Measurements from ENCODE around the gene ADRM1.

Gene ADRM1

DNA sequence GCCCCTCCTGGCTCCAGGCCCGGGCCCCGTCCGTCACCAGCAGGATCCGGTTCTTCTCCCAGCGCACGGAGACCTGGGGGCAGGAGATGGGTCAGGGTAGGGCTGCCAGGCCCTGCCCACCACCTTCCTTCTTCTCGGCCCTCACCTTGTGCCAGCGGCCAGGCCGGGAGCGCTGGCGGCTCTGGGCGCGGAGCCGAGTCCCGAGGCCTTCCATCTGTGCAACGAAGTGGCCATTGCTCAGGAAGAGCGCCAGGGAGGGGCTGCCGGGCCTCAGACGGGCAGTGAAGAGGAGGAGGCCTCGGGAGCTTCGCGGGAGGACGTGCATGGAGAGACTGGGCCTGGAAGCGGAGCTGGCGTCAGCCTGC lies 7.9 kb downstream of the ADRM1 start:
- DNase-seq (ENCODE audit: low spot score) = no peak

DNA sequence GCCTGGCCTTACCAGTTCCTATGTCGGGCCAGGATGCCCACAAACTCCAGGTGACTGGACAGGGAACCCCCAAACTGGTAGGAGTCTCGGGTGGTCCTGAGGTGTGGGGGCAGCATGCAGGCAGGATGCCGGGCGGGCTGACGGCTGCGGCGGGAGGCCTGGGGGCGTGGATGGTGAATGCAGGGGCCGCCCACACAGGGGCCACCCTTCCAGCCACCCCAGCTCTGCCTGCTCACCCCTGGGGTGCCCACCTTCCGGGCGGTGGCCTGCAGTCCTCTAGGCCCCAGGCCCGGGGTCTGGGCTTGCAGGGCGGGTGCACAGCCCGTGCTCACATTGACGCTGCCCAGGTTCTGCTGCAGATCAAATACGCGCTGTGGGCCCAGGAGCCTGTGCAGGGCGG lies 8.4 kb downstream of the ADRM1 start:
- no peak for DNase-seq (ENCODE audit: low spot score)

DNA sequence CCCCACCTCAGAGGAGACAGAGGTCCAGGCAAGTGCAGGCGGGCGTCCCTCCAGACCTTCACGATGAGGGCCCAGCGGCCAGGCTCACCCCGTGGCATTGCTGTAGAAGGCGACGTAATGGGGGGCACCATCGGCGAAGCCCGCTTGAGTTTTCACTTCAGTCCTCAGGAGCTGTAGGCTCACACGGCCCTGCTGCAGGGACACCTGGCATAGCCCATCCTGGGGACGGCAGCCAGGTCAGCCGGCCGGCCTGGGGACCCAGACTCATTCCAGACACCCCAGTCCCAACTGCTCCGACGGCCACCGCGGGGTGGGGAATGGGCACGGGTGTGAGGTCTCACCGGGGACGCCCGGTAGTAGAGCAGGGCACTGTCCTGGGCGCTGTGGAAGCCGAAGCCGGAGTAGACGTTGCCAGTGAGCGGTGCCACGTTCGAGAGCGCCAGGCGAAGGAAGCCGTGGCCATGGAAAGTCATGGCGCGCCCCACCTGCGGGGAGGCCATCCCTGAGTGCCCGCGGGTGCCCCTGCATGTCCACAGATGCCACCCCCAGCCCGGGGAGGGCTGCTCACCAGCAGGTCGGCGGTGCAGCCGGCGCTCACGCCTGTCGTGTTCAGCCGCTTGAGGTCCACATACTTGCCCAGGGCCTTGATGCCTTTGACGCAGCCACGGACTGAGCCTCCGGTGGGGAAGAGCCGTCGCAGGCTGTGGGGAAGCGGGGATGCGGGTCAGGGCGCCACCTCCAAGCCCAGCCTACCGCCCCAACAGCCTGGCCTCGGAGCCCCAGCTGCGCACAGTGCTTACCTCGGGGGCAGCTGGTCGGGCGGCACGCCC lies 9.2 kb downstream of the ADRM1 start:
- no peak for DNase-seq (ENCODE audit: low spot score)

DNA sequence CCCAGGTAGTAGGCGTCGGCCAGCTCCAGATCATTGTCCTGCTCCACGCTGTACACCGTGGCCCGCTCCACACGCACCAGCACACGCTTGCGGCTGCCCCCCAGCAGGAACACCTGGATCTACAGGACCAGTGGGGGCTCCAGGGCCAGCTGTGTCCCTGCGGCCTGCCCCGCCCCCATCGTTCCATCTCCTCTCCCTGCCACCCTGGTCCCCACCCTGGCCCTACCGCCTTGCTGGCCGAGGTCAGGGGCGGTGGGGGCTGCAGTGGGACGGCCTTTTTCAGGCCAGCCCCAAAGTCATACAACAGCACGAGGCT lies 9.8 kb downstream of the ADRM1 start:
- DNase-seq (ENCODE audit: low spot score) = no peak

GRCh38 chr20:62313021-62313420 lies 10.2 kb downstream of the ADRM1 start:
- no peak for DNase-seq (ENCODE audit: low spot score)

- DNase-seq (ENCODE audit: low spot score) = no peak
Observed at GRCh38 chr20:62313460-62314338, 10.9 kb downstream of the ADRM1 start.

- no peak for DNase-seq (ENCODE audit: low spot score)
Observed at GRCh38 chr20:62314339-62314638, 11.5 kb downstream of the ADRM1 start.

DNA sequence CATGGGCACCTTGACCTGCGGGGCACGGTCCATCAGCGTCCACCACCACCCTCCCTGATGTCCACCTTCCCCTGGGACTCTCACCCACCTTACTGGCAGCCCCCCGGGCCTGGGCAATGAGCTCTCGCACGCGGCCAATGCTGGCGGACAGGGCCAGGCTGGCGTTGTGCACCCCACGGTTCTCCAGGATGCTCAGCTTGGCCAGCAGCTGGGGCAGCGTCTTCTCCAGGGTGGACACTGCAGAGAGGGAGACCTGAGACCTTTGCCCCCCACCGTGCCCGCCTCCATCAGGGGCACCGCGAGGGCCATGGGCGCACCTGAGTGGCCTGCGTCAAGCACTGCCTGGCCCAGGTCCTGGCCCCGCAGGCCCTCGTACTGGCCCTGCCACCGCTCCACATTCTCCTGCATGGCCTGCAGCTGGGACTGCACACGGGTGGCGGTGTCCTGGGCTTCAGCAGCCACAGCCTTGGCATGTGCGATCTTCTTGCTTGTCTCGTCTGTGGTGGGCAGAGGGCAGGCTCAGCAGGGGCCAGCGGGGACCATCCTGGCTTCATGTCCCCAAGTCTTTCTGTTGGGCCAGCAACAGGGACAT lies 12.0 kb downstream of the ADRM1 start:
- no peak for DNase-seq (ENCODE audit: low spot score)

DNA sequence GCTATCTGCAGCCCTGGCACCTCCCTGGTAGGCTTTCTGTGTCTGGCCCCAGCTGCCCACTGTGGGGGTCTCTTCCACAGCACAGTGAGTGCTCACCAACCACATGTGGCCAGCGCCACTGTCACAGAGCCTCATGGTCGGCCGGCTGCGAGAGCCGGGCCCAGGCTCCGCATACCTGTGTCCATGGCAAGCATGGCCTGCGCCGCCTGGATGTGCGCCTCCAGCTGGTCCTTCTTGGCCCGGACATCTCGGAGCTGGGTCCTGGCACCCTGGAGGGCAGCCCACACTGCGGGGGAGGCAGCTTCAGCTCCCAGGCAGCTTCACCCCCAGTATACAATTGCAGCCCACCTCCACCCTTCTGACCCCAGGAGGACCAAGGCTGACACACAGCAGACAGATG lies 13.0 kb downstream of the ADRM1 start:
- no peak for DNase-seq (ENCODE audit: low spot score)

- no peak for DNase-seq (ENCODE audit: low spot score)
Observed at GRCh38 chr20:62316331-62317166, 13.8 kb downstream of the ADRM1 start.

DNA sequence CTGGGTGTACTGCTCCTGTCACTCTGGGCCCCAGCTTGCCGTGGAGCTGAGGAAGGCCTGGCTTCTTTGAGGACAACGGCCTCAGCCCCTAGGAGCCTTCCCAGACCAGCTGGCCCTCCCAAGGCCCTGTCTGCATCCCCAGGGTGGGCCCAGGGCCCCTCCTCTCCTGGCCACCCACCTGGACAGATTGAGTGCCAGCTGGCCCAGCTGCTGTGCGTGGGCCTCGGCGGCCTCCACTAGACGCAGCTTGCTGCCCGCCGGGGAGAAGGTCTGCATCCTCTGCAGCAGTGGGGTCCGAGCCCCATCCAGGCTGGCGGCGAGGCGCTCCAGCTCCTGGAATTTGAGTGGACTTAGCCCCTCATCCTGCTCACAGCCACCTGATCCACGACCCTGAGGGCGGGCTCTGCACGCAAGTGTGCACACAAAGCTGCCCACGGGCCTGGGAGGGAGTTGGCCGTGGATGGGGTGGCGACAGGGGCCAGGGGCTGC lies 14.4 kb downstream of the ADRM1 start:
- DNase-seq (ENCODE audit: low spot score) = no peak

DNA sequence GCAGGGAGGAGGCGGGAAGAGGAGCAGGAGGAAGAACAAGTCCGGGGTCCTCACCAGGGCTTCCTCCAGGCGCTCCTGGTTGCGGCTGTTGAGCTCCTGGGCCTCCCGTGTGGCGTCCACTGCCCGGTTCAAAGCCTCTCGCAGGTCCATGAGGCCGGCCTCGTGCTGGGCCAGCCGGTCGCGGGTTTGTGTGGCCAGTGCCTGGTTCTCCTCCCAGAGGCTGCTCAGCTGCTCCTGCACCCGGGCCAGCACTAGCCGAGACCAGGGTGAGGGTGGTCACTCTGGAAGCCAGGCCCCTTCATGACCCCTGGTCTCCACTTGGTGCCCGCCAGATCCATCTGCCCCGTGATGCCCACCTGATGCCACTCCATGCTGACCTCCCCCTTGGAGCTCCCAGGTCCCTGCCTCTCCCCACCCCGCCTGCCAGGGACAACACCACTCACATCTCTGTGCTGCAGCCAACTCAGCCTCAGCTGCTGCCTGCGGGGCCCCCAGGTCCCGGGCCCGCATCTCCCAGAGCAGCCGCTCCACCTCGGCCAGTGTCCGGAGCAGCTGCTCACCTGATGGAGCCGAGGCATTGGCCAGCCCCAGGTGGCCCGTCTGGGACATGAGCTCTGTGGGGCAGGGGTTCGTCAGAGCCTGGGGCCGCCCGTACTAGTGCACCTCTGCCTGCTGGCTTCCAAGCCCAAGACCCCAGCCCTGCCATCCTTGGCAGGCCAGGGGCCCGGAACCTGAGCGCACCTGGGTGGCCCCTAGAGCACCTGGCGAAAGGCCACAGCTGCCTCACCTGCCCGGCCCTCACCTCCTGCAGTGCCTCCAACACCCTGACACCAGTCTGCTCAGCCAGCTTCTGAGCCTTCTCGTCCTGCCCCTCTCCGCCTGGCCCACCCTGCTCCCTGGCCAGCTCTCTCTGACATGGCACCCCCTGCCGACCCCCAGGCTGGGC lies 15.9 kb downstream of the ADRM1 start:
- DNase-seq (ENCODE audit: low spot score) = no peak

DNA sequence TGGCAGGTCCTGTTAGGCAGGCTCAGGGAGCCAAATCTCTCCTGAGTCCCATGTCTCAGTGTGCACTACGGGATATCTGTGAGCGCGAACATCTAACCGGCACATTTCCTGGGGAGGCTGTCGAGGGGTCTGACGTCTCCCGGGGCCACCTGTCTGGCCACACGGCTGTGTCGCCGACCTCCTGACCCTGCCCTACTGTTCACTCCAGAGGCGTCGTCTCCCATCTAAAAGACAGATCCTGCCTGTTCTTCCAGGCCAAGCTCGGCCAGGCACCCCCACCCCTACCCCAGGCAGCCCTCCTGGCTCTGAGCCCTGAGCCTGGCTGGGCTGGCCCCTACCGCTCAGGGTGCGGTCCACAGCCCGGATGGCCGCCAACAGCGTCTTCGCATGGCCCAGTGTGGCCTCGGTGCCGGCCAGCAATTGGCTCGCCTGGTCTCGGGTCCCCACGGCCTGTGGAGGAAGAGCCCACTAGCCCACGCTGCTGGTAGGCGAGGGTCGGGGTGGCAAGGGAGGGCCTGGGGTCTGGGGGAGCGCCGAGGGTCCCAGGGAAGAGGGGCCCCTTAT lies 16.6 kb downstream of the ADRM1 start:
- no peak for DNase-seq (ENCODE audit: low spot score)

DNA sequence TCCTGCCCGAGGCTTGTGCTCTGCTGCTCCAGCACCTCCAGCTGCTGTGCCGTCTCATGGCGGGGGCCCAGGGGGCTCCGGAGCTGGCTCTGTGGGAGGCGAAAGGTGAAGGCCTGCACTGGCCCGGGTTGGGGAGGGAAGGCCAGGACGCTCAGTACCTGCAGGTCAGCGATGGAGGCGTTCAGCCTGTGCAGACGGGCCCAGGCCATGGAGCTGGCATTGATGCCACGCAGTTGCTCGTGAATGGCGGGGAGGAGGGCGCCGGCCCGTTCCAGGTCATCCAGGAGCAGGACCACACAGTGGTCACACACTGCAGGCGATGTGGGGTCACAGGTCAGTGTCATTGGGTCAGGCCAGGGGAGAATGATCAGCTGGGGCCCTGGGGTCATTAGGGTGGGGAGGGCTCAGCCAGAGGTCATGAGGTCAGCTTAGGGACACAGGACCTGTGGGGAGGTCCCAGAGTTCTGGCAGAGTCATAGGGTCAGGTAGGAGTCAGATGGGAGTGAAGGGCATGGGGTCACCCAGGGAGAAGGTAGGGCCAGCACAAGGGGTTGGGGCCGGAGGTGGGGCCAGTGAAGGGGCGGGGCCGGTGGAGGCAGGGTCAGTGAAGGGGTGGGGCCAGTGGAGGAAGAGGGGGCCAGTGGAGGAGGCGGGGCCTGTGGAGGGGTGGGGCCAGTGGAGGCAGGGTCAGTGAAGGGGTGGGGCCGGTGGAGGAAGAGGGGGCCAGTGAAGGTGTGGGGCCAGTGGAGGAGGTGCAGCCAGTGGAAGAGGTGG lies 18.0 kb downstream of the ADRM1 start:
- DNase-seq (ENCODE audit: low spot score) = no peak

DNA sequence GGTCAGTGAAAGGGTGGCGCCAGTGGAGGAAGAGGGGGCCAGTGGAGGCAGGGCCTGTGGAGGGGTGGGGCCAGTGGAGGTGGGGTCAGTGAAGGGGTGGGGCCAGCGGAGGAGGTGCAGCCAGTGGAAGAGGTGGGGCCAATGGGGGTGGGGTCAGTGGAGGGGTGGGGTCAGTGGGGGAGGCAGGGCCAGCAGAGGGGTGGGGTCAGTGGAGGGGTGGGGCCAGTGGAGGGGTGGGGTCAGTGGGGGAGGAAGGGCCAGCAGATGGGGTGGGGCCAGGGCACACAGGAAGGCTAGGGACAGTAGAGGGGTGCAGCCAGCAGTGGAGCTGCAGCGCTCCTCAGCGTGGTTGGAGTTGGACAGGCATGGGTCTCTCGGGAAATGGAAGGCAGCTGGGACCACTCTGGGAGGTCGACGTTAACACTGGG lies 18.7 kb downstream of the ADRM1 start:
- peak; percentile 18 for DNase-seq (ENCODE audit: low spot score)

GRCh38 chr20:62321975-62322374 lies 19.2 kb downstream of the ADRM1 start:
- DNase-seq (ENCODE audit: low spot score) = no peak

GRCh38 chr20:62322492-62323041 lies 19.8 kb downstream of the ADRM1 start:
- no peak for DNase-seq (ENCODE audit: low spot score)

DNA sequence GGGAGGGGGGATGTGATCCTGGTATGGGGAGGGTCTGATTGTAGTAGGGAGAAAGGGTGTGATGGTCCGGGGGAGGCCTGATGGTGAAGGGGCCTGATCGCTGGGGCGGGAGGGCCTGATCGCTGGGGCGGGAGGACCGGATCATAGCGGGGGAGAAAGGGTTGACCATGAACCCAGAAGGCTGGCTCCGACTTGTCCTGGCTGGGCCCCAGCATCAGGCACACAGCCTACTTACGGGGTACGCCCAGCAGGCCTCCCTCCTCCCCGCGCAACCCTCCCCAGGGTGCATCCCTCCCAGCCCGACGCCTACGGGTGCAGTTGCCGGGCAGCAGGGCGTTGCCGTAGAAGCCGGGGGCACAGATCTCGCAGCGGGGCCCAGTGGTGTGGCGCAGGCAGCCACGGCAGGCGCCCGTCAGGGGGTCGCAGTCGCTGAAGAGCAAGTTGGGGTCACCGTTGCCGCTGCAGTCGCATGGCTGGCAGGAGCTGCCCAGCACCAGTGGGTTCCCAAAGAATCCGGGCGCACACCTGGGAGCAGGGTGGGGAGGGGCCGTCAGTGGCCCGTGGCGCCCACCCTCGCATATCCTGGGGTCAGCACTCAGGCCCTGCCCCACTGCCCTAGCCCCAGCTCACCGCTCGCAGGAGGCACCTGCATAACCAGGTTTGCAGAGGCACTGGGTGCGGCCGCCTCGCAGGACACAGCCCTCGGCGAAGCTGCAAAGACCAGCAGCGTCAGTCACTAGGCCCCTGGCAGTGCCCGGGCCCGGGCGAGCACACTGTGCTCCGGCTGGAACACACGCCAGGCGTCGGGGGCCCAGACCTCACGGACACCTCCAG lies 20.6 kb downstream of the ADRM1 start:
- DNase-seq (ENCODE audit: low spot score) = no peak
